ENCODE measurements around the gene IGFBP3. TPM values are rescaled to one million over a fixed set of nuclear protein-coding genes. Genes with fewer than 3 reads are reported as not detected.

The IGFBP3 gene
- total and polyA plus RNA-seq, 2 of the 13 experiments (the other 11 are each of a cell fraction or from before 2014, with no cell fraction given), result 57.5 TPM; not detected in 1

DNA sequence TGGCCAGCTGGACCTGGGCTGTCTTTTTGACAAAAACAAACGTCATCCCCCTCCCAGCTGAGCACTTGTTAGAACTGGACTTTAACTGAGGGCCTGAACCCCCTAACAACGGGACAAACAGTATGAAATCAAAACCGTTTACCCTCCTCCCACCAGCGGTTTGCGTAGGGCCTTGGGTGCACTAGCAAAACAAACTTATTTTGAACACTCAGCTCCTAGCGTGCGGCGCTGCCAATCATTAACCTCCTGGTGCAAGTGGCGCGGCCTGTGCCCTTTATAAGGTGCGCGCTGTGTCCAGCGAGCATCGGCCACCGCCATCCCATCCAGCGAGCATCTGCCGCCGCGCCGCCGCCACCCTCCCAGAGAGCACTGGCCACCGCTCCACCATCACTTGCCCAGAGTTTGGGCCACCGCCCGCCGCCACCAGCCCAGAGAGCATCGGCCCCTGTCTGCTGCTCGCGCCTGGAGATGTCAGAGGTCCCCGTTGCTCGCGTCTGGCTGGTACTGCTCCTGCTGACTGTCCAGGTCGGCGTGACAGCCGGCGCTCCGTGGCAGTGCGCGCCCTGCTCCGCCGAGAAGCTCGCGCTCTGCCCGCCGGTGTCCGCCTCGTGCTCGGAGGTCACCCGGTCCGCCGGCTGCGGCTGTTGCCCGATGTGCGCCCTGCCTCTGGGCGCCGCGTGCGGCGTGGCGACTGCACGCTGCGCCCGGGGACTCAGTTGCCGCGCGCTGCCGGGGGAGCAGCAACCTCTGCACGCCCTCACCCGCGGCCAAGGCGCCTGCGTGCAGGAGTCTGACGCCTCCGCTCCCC lies 32.7 kb downstream of the IGFBP3 start, which contains the start of gene IGFBP1 (continued):
- TF ChIP-seq, protein P1, sequence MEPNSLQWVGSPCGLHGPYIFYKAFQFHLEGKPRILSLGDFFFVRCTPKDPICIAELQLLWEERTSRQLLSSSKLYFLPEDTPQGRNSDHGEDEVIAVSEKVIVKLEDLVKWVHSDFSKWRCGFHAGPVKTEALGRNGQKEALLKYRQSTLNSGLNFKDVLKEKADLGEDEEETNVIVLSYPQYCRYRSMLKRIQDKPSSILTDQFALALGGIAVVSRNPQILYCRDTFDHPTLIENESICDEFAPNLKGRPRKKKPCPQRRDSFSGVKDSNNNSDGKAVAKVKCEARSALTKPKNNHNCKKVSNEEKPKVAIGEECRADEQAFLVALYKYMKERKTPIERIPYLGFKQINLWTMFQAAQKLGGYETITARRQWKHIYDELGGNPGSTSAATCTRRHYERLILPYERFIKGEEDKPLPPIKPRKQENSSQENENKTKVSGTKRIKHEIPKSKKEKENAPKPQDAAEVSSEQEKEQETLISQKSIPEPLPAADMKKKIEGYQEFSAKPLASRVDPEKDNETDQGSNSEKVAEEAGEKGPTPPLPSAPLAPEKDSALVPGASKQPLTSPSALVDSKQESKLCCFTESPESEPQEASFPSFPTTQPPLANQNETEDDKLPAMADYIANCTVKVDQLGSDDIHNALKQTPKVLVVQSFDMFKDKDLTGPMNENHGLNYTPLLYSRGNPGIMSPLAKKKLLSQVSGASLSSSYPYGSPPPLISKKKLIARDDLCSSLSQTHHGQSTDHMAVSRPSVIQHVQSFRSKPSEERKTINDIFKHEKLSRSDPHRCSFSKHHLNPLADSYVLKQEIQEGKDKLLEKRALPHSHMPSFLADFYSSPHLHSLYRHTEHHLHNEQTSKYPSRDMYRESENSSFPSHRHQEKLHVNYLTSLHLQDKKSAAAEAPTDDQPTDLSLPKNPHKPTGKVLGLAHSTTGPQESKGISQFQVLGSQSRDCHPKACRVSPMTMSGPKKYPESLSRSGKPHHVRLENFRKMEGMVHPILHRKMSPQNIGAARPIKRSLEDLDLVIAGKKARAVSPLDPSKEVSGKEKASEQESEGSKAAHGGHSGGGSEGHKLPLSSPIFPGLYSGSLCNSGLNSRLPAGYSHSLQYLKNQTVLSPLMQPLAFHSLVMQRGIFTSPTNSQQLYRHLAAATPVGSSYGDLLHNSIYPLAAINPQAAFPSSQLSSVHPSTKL (CRISPR knock-in tag; IDR thresholded peaks at IDR 0.05), result peak; percentile 74
- TF ChIP-seq ZMYM3 (CRISPR knock-in tag; IDR thresholded peaks at IDR 0.05), result no peak
- no peak; the same call in 1 of the 2 replicates for TF ChIP-seq DMAP1 (CRISPR knock-in tag; IDR thresholded peaks at IDR 0.05)
- peak; percentile 44; the same call in 1 of the 2 replicates for TF ChIP-seq RFXAP (CRISPR knock-in tag; IDR thresholded peaks at IDR 0.05; ENCODE audit: borderline replicate concordance)
- TF ChIP-seq, protein P2, sequence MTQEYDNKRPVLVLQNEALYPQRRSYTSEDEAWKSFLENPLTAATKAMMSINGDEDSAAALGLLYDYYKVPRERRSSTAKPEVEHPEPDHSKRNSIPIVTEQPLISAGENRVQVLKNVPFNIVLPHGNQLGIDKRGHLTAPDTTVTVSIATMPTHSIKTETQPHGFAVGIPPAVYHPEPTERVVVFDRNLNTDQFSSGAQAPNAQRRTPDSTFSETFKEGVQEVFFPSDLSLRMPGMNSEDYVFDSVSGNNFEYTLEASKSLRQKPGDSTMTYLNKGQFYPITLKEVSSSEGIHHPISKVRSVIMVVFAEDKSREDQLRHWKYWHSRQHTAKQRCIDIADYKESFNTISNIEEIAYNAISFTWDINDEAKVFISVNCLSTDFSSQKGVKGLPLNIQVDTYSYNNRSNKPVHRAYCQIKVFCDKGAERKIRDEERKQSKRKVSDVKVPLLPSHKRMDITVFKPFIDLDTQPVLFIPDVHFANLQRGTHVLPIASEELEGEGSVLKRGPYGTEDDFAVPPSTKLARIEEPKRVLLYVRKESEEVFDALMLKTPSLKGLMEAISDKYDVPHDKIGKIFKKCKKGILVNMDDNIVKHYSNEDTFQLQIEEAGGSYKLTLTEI (CRISPR knock-in tag; conservative IDR thresholded peaks at IDR 0.05), result no peak
- TF ChIP-seq RBM39 (IDR thresholded peaks at IDR 0.05; ENCODE audit: low read depth, low read length, poor library complexity, severe bottlenecking), result peak; percentile 76
- TF ChIP-seq, protein P3, sequence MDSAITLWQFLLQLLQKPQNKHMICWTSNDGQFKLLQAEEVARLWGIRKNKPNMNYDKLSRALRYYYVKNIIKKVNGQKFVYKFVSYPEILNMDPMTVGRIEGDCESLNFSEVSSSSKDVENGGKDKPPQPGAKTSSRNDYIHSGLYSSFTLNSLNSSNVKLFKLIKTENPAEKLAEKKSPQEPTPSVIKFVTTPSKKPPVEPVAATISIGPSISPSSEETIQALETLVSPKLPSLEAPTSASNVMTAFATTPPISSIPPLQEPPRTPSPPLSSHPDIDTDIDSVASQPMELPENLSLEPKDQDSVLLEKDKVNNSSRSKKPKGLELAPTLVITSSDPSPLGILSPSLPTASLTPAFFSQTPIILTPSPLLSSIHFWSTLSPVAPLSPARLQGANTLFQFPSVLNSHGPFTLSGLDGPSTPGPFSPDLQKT (CRISPR knock-in tag; IDR thresholded peaks at IDR 0.05; ENCODE audit: borderline replicate concordance), result no peak
- peak; percentile 76; the same call in 1 of the 2 replicates for TF ChIP-seq ZNF292 (CRISPR knock-in tag; IDR thresholded peaks at IDR 0.05; ENCODE audit: borderline replicate concordance, low read depth)
- TF ChIP-seq MIER3 (CRISPR knock-in tag; IDR thresholded peaks at IDR 0.05; ENCODE audit: borderline replicate concordance), result peak; percentile 82; the same call in 1 of the 2 replicates
- TF ChIP-seq PHF8 (CRISPR knock-in tag; IDR thresholded peaks at IDR 0.05), result peak; percentile 75
- peak; percentile 97 for TF ChIP-seq ZFX (CRISPR knock-in tag; IDR thresholded peaks at IDR 0.05; ENCODE audit: low read depth)
- 0 out of 2 replicates have a peak, but pooled peaks have one; percentile 91 for TF ChIP-seq MTA1 (CRISPR knock-in tag; IDR thresholded peaks at IDR 0.05; ENCODE audit: borderline replicate concordance)
- no peak for TF ChIP-seq ZNF75D (CRISPR knock-in tag; IDR thresholded peaks at IDR 0.05; ENCODE audit: borderline replicate concordance)
- TF ChIP-seq GFI1 (CRISPR knock-in tag; IDR thresholded peaks at IDR 0.05; ENCODE audit: borderline replicate concordance), result peak; percentile 81; the same call in 1 of the 2 replicates
- TF ChIP-seq ZNF10 (CRISPR knock-in tag; IDR thresholded peaks at IDR 0.05; ENCODE audit: borderline replicate concordance, low read depth), result no peak; the same call in 1 of the 2 replicates
- TF ChIP-seq HDAC6 (IDR thresholded peaks at IDR 0.05; ENCODE audit: low read depth, low read length), result no peak
- no peak for TF ChIP-seq SIX4 (CRISPR knock-in tag; IDR thresholded peaks at IDR 0.05)
- peak; percentile 43; the same call in 1 of the 2 replicates for TF ChIP-seq KMT2B (CRISPR knock-in tag; IDR thresholded peaks at IDR 0.05)
- peak; percentile 14; the same call in 1 of the 2 replicates for TF ChIP-seq NR2F6 (IDR thresholded peaks at IDR 0.05)
- TF ChIP-seq NR2F6 (CRISPR knock-in tag; IDR thresholded peaks at IDR 0.05), result no peak; the same call in none of the 2 replicates
- 0 out of 2 replicates have a peak, but pooled peaks have one; percentile 27 for TF ChIP-seq ZFAT (CRISPR knock-in tag; conservative IDR thresholded peaks at IDR 0.05)
- peak; percentile 77; the same call in 1 of the 2 replicates for TF ChIP-seq SOX5 (CRISPR knock-in tag; IDR thresholded peaks at IDR 0.05; ENCODE audit: borderline replicate concordance)
- TF ChIP-seq, protein P4, sequence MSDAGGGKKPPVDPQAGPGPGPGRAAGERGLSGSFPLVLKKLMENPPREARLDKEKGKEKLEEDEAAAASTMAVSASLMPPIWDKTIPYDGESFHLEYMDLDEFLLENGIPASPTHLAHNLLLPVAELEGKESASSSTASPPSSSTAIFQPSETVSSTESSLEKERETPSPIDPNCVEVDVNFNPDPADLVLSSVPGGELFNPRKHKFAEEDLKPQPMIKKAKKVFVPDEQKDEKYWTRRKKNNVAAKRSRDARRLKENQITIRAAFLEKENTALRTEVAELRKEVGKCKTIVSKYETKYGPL (CRISPR knock-in tag; IDR thresholded peaks at IDR 0.05), result no peak

All from HepG2 (cell line).